HepG2 (cell line): ENCODE data around the gene GSTP1. TPM values are rescaled to one million over a fixed set of nuclear protein-coding genes. Genes with fewer than 3 reads are reported as not detected.

Experiments used
- ARID2 ChIP-seq: sonication (generic); formaldehyde crosslinking; IDR thresholded peaks from 2 replicates; pipeline ENCODE4 v1.8.1; 2022; ENCODE audit warnings: mild to moderate bottlenecking, missing genetic modification reagents, borderline replicate concordance
- ARID4A ChIP-seq: sonication (generic); formaldehyde crosslinking; IDR thresholded peaks from 2 replicates; pipeline ENCODE4 v1.5.0; 2020; ENCODE audit warnings: mild to moderate bottlenecking, missing genetic modification reagents, borderline replicate concordance
- ARNT ChIP-seq: fragments of 450-650 bp; IDR thresholded peaks from 2 replicates; pipeline ENCODE4 v1.6.1; 2017
- E2F1 ChIP-seq: sonication (generic); formaldehyde crosslinking; IDR thresholded peaks from 2 replicates; pipeline ENCODE4 v1.5.0; 2020; ENCODE audit warnings: missing genetic modification reagents
- EED ChIP-seq: sonication (generic); formaldehyde crosslinking; IDR thresholded peaks from 2 replicates; pipeline ENCODE4 v1.5.0; 2020; ENCODE audit warnings: mild to moderate bottlenecking, missing genetic modification reagents
- HNF4G ChIP-seq, 2 experiments: sonication (generic) in 1 of 2; formaldehyde crosslinking in 1 of 2; IDR thresholded peaks; 2 replicates each; pipeline versions ENCODE4 v1.4.0 to v1.6.1; 2011 to 2020; ENCODE audit warnings: borderline replicate concordance in 2 of 2, low read depth in 2 of 2, mild to moderate bottlenecking in 2 of 2, low read length in 1 of 2, missing genetic modification reagents in 1 of 2, moderate library complexity in 1 of 2
- HOXA9 ChIP-seq: sonication (generic); formaldehyde crosslinking; IDR thresholded peaks from 2 replicates; pipeline ENCODE4 v1.8.1; 2022; ENCODE audit warnings: missing genetic modification reagents, mild to moderate bottlenecking, moderate library complexity, borderline replicate concordance
- KAT7 ChIP-seq: IDR thresholded peaks from 2 replicates; pipeline ENCODE4 v1.6.1; 2018; ENCODE audit warnings: borderline replicate concordance, missing compliant biosample characterization
- MBD4 ChIP-seq: IDR thresholded peaks from 2 replicates; pipeline ENCODE4 v1.6.1; 2012; ENCODE audit warnings: low read length, inconsistent platforms, borderline replicate concordance
- MTF1 ChIP-seq: sonication (generic); formaldehyde crosslinking; IDR thresholded peaks from 2 replicates; pipeline ENCODE4 v1.5.0; 2020; ENCODE audit warnings: missing genetic modification reagents
- PITX1 ChIP-seq: sonication (generic); formaldehyde crosslinking; IDR thresholded peaks from 2 replicates; pipeline ENCODE4 v1.5.1; 2020; ENCODE audit warnings: mild to moderate bottlenecking, missing genetic modification reagents
- POGZ ChIP-seq: sonication (generic); formaldehyde crosslinking; IDR thresholded peaks from 2 replicates; pipeline ENCODE4 v1.4.0; 2020; ENCODE audit warnings: mild to moderate bottlenecking, missing genetic modification reagents
- SP1 ChIP-seq, 2 experiments: fragments of 450-650 bp in 1 of 2; sonication (generic) in 1 of 2; formaldehyde crosslinking in 1 of 2; IDR thresholded peaks; 2 replicates each; pipeline versions ENCODE4 v1.4.0 to v1.6.1; 2016 to 2020; ENCODE audit warnings: missing genetic modification reagents in 1 of 2
- SSRP1 ChIP-seq: IDR thresholded peaks from 2 replicates; pipeline ENCODE4 v1.6.1; 2016; ENCODE audit warnings: control low read depth
- ZFP90 ChIP-seq: sonication (generic); formaldehyde crosslinking; IDR thresholded peaks from 2 replicates; pipeline ENCODE4 v1.8.0; 2022; ENCODE audit warnings: missing genetic modification reagents, mild to moderate bottlenecking, inconsistent platforms, borderline replicate concordance
- ZNF10 ChIP-seq: sonication (generic); formaldehyde crosslinking; IDR thresholded peaks from 2 replicates; pipeline ENCODE4 v1.4.0; 2020; ENCODE audit warnings: mild to moderate bottlenecking, low read depth, missing genetic modification reagents, borderline replicate concordance
- ZNF547 ChIP-seq: sonication (generic); formaldehyde crosslinking; IDR thresholded peaks from 2 replicates; pipeline ENCODE4 v1.5.1; 2020; ENCODE audit warnings: mild to moderate bottlenecking, missing genetic modification reagents
- ZNF567 ChIP-seq: sonication (generic); formaldehyde crosslinking; IDR thresholded peaks from 2 replicates; pipeline ENCODE4 v1.8.1; 2023; ENCODE audit warnings: mild to moderate bottlenecking, missing genetic modification reagents, borderline replicate concordance
- ZNF574 ChIP-seq: sonication (generic); formaldehyde crosslinking; IDR thresholded peaks from 2 replicates; pipeline ENCODE4 v1.4.0; 2020; ENCODE audit warnings: missing genetic modification reagents
- ZSCAN22 ChIP-seq: sonication (generic); formaldehyde crosslinking; IDR thresholded peaks from 2 replicates; pipeline ENCODE4 v1.4.0; 2020; ENCODE audit warnings: mild to moderate bottlenecking, missing genetic modification reagents
- polyA plus RNA-seq, 8 experiments: library from polyadenylated mRNA; depleted of rRNA in 3 of 8; stranded (reverse) in 7 of 8; unstranded in 1 of 8; fragments of >200 nt; fragmentation: Illumina TruSeq in 4 of 8; extraction: Trizol in 4 of 8; gene quantifications; 2 replicates each; pipeline versions ENCODE4 v1.2.1 to v1.2.3, GENCODE V29; 2011 to 2016; ENCODE audit warnings: low read depth in 4 of 8, missing spikeins in 1 of 8, mixed read lengths in 1 of 8; ENCODE audit not compliant: insufficient read depth in 1 of 8
- total RNA-seq, 5 experiments: library from RNA; depleted of rRNA; stranded (reverse); fragments of >200 nt; fragmentation: Illumina TruSeq; extraction: Trizol; gene quantifications; 2 replicates each; pipeline ENCODE4 v1.2.3, GENCODE V29; 2016; ENCODE audit warnings: low read depth in 1 of 5

The GSTP1 gene
- total and polyA plus RNA-seq, 2 of the 13 experiments (the other 11 are each of a cell fraction or from before 2014, with no cell fraction given): not detected

- no peak for TF ChIP-seq ZNF547 (CRISPR knock-in tag)
- no peak for TF ChIP-seq HNF4G (IDR thresholded peaks at IDR 0.05; ENCODE audit: borderline replicate concordance, low read depth, low read length)
- TF ChIP-seq HNF4G (CRISPR knock-in tag; IDR thresholded peaks at IDR 0.05; ENCODE audit: borderline replicate concordance, low read depth): no peak
- TF ChIP-seq ZSCAN22 (CRISPR knock-in tag): no peak
- TF ChIP-seq HOXA9 (CRISPR knock-in tag): no peak
- no peak for TF ChIP-seq SP1 (IDR thresholded peaks at IDR 0.05)
- no peak for TF ChIP-seq SP1 (CRISPR knock-in tag; IDR thresholded peaks at IDR 0.05)
- TF ChIP-seq MBD4: no peak
- 0 out of 2 replicates have a peak, but pooled peaks have one; percentile 17 for TF ChIP-seq PITX1 (CRISPR knock-in tag)
- no peak for TF ChIP-seq MTF1 (CRISPR knock-in tag)
- TF ChIP-seq POGZ: no peak
- no peak for TF ChIP-seq ZNF567 (CRISPR knock-in tag)
- TF ChIP-seq EED (CRISPR knock-in tag): no peak
- no peak for TF ChIP-seq KAT7 (CRISPR knock-in tag)
- no peak for TF ChIP-seq ARNT
- no peak for TF ChIP-seq E2F1 (CRISPR knock-in tag)
- no peak for TF ChIP-seq ZNF10 (CRISPR knock-in tag)
- TF ChIP-seq ARID2: no peak
- TF ChIP-seq ARID4A (CRISPR knock-in tag): 0 out of 2 replicates have a peak, but pooled peaks have one; percentile 20
- TF ChIP-seq ZNF574: peak; percentile 29
- no peak for TF ChIP-seq ZFP90 (CRISPR knock-in tag)
- no peak for TF ChIP-seq SSRP1 (CRISPR knock-in tag)
These were observed 31.4 kb downstream of the GSTP1 start (continued) for GRCh38 chr11:67614730-67615714.
